Fibroblast of pulmonary artery (primary cell): ENCODE results near the gene XYLB.
A peak's percentile ranks its signal among the peaks of the same experiment; 100 is the strongest.
"Not testable (repeated sequence)": the region's sequence is repeated elsewhere in the genome, so short reads cannot be mapped to it uniquely, and the experiment has no call there.

Experiments used
- DNase-seq: peaks from one replicate; pipeline ENCODE4 v3.0.0-alpha.2; 2010; ENCODE audit warnings: low read depth
- H3K4me3 ChIP-seq: replicated peaks from 2 replicates; pipeline ENCODE4 v1.5.1; 2011; ENCODE audit warnings: low read depth, mild to moderate bottlenecking, control low read depth, low read length, moderate library complexity
- CTCF ChIP-seq: IDR thresholded peaks from 2 replicates; pipeline ENCODE4 v1.5.1; 2011; ENCODE audit warnings: mild to moderate bottlenecking, control low read depth, low read length, inconsistent platforms; ENCODE audit errors: missing control alignments

XYLB gene

GRCh38 chr3:38346587-38347410 is at the start of gene XYLB:
TSS of gene XYLB (plus strand) at chr3:38346785. CDS start at chr3:38346869, 84 bp downstream.
- DNase-seq = peak; percentile 82
- TF ChIP-seq CTCF = peak; percentile 52

GRCh38 chr3:38297053-38297452 is 49.5 kb upstream of the XYLB start:
- not testable (repeated sequence) for DNase-seq, H3K4me3 ChIP-seq

More at GRCh38 chr3:38346587-38347410, at the start of gene XYLB:
- H3K4me3 ChIP-seq = peak within 1 kb of the TSS; percentile 71

- H3K4me3 ChIP-seq = no peak overlapping the region
- no peak for DNase-seq
- no peak for TF ChIP-seq CTCF
These were observed 49.0 kb upstream of the XYLB start for GRCh38 chr3:38297537-38297936.

GRCh38 chr3:38297947-38298711 is 48.5 kb upstream of the XYLB start:
- peak; percentile 43 for TF ChIP-seq CTCF
- DNase-seq = peak; percentile 24
- no peak overlapping the region for H3K4me3 ChIP-seq

- DNase-seq = no peak
- no peak for TF ChIP-seq CTCF
- H3K4me3 ChIP-seq = no peak overlapping the region
These were observed 39.6 kb upstream of the XYLB start for GRCh38 chr3:38306941-38307340.

- TF ChIP-seq CTCF = no peak
These were observed 39.0 kb upstream of the XYLB start for GRCh38 chr3:38307599-38307998.

GRCh38 chr3:38308456-38308855 is 38.1 kb upstream of the XYLB start:
- TF ChIP-seq CTCF = no peak
- no peak for DNase-seq
- no peak overlapping the region for H3K4me3 ChIP-seq

More at GRCh38 chr3:38307599-38307998, 39.0 kb upstream of the XYLB start:
- no peak for DNase-seq
- no peak overlapping the region for H3K4me3 ChIP-seq
